Natural killer cell (primary cell): ENCODE results near the gene RGS10. TPM values are rescaled to one million over a fixed set of nuclear protein-coding genes. Genes with fewer than 3 reads are reported as not detected.

Experiments used
- ATAC-seq, 3 donors: fragments of 150-1000 bp in 2 of 3; fragments of 200-7000 bp in 1 of 3; cut with Tn5 transposase; 1 replicate in 1 of 3; 2 replicates in 2 of 3; pipeline ENCODE4 v1.10.0; 2021; ENCODE audit warnings: mild to moderate bottlenecking in 2 of 3, moderate library complexity in 2 of 3
- DNase-seq, 2 donors: peaks; one replicate each; pipeline versions ENCODE4 v3.0.0 to v3.0.0-alpha.2; 2013 to 2021; ENCODE audit warnings: mixed read lengths in 1 of 2
- H3K27ac ChIP-seq: one replicate; pipeline ENCODE4 v1.5.1; 2013; ENCODE audit warnings: mild to moderate bottlenecking, low read length
- H3K27me3 ChIP-seq: one replicate; pipeline ENCODE4 v1.6.1; 2013; ENCODE audit warnings: low read length; ENCODE audit not compliant: control insufficient read depth, insufficient read depth
- H3K36me3 ChIP-seq: one replicate; pipeline ENCODE4 v1.6.1; 2013; ENCODE audit warnings: low read length; ENCODE audit not compliant: control insufficient read depth, insufficient read depth
- H3K4me1 ChIP-seq: one replicate; pipeline ENCODE4 v1.6.1; 2013; ENCODE audit warnings: low read length; ENCODE audit not compliant: control insufficient read depth, insufficient read depth
- H3K4me3 ChIP-seq: one replicate; pipeline ENCODE4 v1.5.1; 2013; ENCODE audit warnings: low read length
- H3K9me3 ChIP-seq: one replicate; pipeline ENCODE4 v1.6.1; 2013; ENCODE audit warnings: low read length; ENCODE audit not compliant: control insufficient read depth, insufficient read depth
- H3K27ac Mint-ChIP-seq, 2 donors: one replicate each; pipeline ENCODE4 v1.8.0; 2022; ENCODE audit warnings: mild to moderate bottlenecking in 2 of 2, mixed read lengths in 2 of 2, moderate library complexity in 1 of 2
- H3K27me3 Mint-ChIP-seq, 2 donors: one replicate each; pipeline ENCODE4 v1.8.0; 2022; ENCODE audit warnings: low read depth in 2 of 2, mixed read lengths in 2 of 2
- H3K36me3 Mint-ChIP-seq: one replicate; pipeline ENCODE4 v1.8.0; 2022; ENCODE audit warnings: mixed read lengths
- H3K4me1 Mint-ChIP-seq, 2 donors: one replicate each; pipeline ENCODE4 v1.8.0; 2022; ENCODE audit warnings: mixed read lengths in 2 of 2
- H3K4me3 Mint-ChIP-seq: one replicate; pipeline ENCODE4 v1.8.0; 2022; ENCODE audit warnings: mild to moderate bottlenecking, moderate library complexity, mixed read lengths
- H3K9me3 Mint-ChIP-seq, 2 donors: one replicate each; pipeline ENCODE4 v1.8.0; 2022; ENCODE audit warnings: mixed read lengths in 2 of 2
- CTCF ChIP-seq: fragments of 200-600 bp; IDR thresholded peaks from one replicate; pipeline ENCODE4 v1.8.0; 2022; ENCODE audit warnings: antibody characterized with exemption
- WGBS: methylation state at CpG from one replicate; pipeline ENCODE4 v1.1.7; 2013; ENCODE audit warnings: missing lambda C conversion rate; ENCODE audit not compliant: insufficient coverage; 5-methylcytosine and 5-hydroxymethylcytosine counted together
- intact Hi-C: fragments of 100-400 bp; cut with micrococcal nuclease; formaldehyde crosslinking; loops from one replicate; pipeline ENCODE4 v1.14.2; 2022
- total RNA-seq, 4 donors: library from RNA; stranded (reverse); fragments of 120-200 nt in 1 of 4; gene quantifications; one replicate each; pipeline versions ENCODE4 v1.2.3 to v1.2.4, GENCODE V29; 2013 to 2022

RGS10 gene
- total RNA-seq, 3 donors from 2014 or later (not counting 1 experiment from before 2014, with no cell fraction given), result 13.5 to 25.7 (median 21.4) TPM

GRCh38 chr10:119479532-119479931 is 63.0 kb downstream of the RGS10 start:
- peaks cover 18% of the 10 kb centered on the region for H3K4me1 ChIP-seq
- no peak overlapping the region for H3K27ac ChIP-seq
- peaks cover 8 to 11% of the 10 kb centered on the region in 2 donors for H3K4me1 Mint-ChIP-seq
- TF ChIP-seq CTCF, result no peak
- no peaks in the 10 kb centered on the region for H3K9me3 ChIP-seq
- intact Hi-C loops, result no loop called here
- 84% methylated on average over 8 of the region's 8 CpGs for WGBS
- H3K27me3 Mint-ChIP-seq, result peaks cover 10 to 20% of the 10 kb centered on the region in 2 donors
- H3K27ac Mint-ChIP-seq, result no peak overlapping the region
- no peaks in the 10 kb centered on the region for H3K9me3 Mint-ChIP-seq
- ATAC-seq, result no peak
- DNase-seq, result no peak
- H3K27me3 ChIP-seq, result no peaks in the 10 kb centered on the region
- H3K36me3 ChIP-seq, result no peaks in the 10 kb centered on the region
- H3K4me3 ChIP-seq, result no peak overlapping the region
- no peaks in the 10 kb centered on the region for H3K36me3 Mint-ChIP-seq
- H3K4me3 Mint-ChIP-seq, result no peak overlapping the region

GRCh38 chr10:119478811-119479341 is 63.6 kb downstream of the RGS10 start:
- TF ChIP-seq CTCF, result no peak
- DNase-seq, result peak in 1 of 2 donors; percentile 51

GRCh38 chr10:119478111-119478802 is 64.3 kb downstream of the RGS10 start:
- intact Hi-C loops, result no loop called here
- H3K27me3 Mint-ChIP-seq, result peaks cover 10 to 20% of the 10 kb centered on the region in 2 donors
- ATAC-seq (peak in 2 of 3 donors; percentile 49 to 62), DNase-seq (peak in 1 of 2 donors; percentile 57)
- H3K4me3 ChIP-seq, result no peak overlapping the region
- H3K27ac ChIP-seq, result no peak overlapping the region
- H3K36me3 Mint-ChIP-seq, result no peaks in the 10 kb centered on the region
- no peaks in the 10 kb centered on the region for H3K9me3 Mint-ChIP-seq
- no peak overlapping the region for H3K27ac Mint-ChIP-seq
- H3K4me1 Mint-ChIP-seq, result peaks cover 8 to 11% of the 10 kb centered on the region in 2 donors
- no peak overlapping the region for H3K4me3 Mint-ChIP-seq
- TF ChIP-seq CTCF, result no peak
- no peaks in the 10 kb centered on the region for H3K9me3 ChIP-seq
- H3K4me1 ChIP-seq, result peaks cover 18% of the 10 kb centered on the region
- 44% methylated on average over 5 of the region's 8 CpGs for WGBS
- H3K27me3 ChIP-seq, result no peaks in the 10 kb centered on the region
- no peaks in the 10 kb centered on the region for H3K36me3 ChIP-seq

More at GRCh38 chr10:119478811-119479341, 63.6 kb downstream of the RGS10 start:
- Histone ChIP-seq H3K27me3 (no peaks in the 10 kb centered on the region), H3K9me3 (no peaks in the 10 kb centered on the region), H3K36me3 (no peaks in the 10 kb centered on the region), H3K4me1 (peaks cover 18% of the 10 kb centered on the region), H3K4me3 (no peak overlapping the region), H3K27ac (peak overlapping the region; percentile 4)
- H3K4me1 Mint-ChIP-seq, result peaks cover 8 to 11% of the 10 kb centered on the region in 2 donors
- ATAC-seq, result no peak
- no peaks in the 10 kb centered on the region for H3K36me3 Mint-ChIP-seq
- no peak overlapping the region for H3K4me3 Mint-ChIP-seq
- H3K27me3 Mint-ChIP-seq, result peaks cover 10 to 20% of the 10 kb centered on the region in 2 donors
- intact Hi-C loops, result no loop called here
- peak overlapping the region in 1 of 2 donors; percentile 47 for H3K27ac Mint-ChIP-seq
- 59% methylated on average over 6 of the region's 6 CpGs for WGBS
- no peaks in the 10 kb centered on the region for H3K9me3 Mint-ChIP-seq
